Measurements from ENCODE around the gene DDX39A. TPM values are rescaled to one million over a fixed set of nuclear protein-coding genes. Genes with fewer than 3 reads are reported as not detected.

DDX39A gene
- total and polyA plus RNA-seq, 3 donors from 2014 or later = 218 to 323 (median 295) TPM

- WGBS, 2 donors = 49 to 67% methylated on average over 9 to 10 of the region's 10 CpGs
- Histone ChIP-seq H3K4me3 (no peak overlapping the region), H3K27ac (peak overlapping the region in 1 of 2 donors; percentile 50), H3K9me3 (no peaks in the 10 kb centered on the region), H3K36me3 (ENCODE audit: low read depth, missing control alignments) (no peaks in the 10 kb centered on the region), H3K4me1 (peaks cover 28% of the 10 kb centered on the region), H3K27me3 (no peaks in the 10 kb centered on the region)
- TF ChIP-seq POLR2A (IDR thresholded peaks at IDR 0.05) (no peak), CTCF (IDR thresholded peaks at IDR 0.05) (no peak)
- no peak for DNase-seq
- intact Hi-C loops (cut with DNase I; ENCODE audit: low total_unique reads) = no loop called here
Observed at GRCh38 chr19:14383661-14384555, 35.2 kb downstream of the DDX39A start.

- 38 to 47% methylated on average over 16 to 18 of the region's 18 CpGs for WGBS, 2 donors
- H3K4me1 ChIP-seq = peaks cover 30% of the 10 kb centered on the region
- H3K4me3 ChIP-seq = peak overlapping the region; percentile 46 to 51
- H3K27ac ChIP-seq = peak overlapping the region in 1 of 2 donors; percentile 57
- no peaks in the 10 kb centered on the region for H3K9me3 ChIP-seq
- no peaks in the 10 kb centered on the region for H3K27me3 ChIP-seq
- DNase-seq = no peak
- TF ChIP-seq CTCF (IDR thresholded peaks at IDR 0.05) = no peak
- intact Hi-C loops (cut with DNase I; ENCODE audit: low total_unique reads) = no loop called here
- H3K36me3 ChIP-seq (ENCODE audit: low read depth, missing control alignments) = no peaks in the 10 kb centered on the region
Observed at GRCh38 chr19:14381689-14382474, 37.3 kb downstream of the DDX39A start.

GRCh38 chr19:14379294-14380065 lies 39.7 kb downstream of the DDX39A start:
- Histone ChIP-seq H3K4me1 (peaks cover 42% of the 10 kb centered on the region), H3K27me3 (no peaks in the 10 kb centered on the region), H3K36me3 (ENCODE audit: low read depth, missing control alignments) (no peaks in the 10 kb centered on the region), H3K9me3 (no peaks in the 10 kb centered on the region), H3K4me3 (no peak overlapping the region), H3K27ac (peak overlapping the region in 1 of 2 donors; percentile 30)
- DNase-seq = no peak
- WGBS, 2 donors = 48 to 50% methylated on average over 9 of the region's 9 CpGs
- no peak for TF ChIP-seq POLR2A (IDR thresholded peaks at IDR 0.05)
- no peak for TF ChIP-seq CTCF (IDR thresholded peaks at IDR 0.05)
- intact Hi-C loops (cut with DNase I; ENCODE audit: low total_unique reads) = no loop called here

- H3K36me3 ChIP-seq (ENCODE audit: low read depth, missing control alignments) = no peaks in the 10 kb centered on the region
- no peak overlapping the region for H3K4me3 ChIP-seq
- no peaks in the 10 kb centered on the region for H3K9me3 ChIP-seq
- no peak for DNase-seq
- intact Hi-C loops (cut with DNase I; ENCODE audit: low total_unique reads) = no loop called here
- 68 to 72% methylated on average over 4 of the region's 4 CpGs for WGBS, 2 donors
- H3K4me1 ChIP-seq = peaks cover 42% of the 10 kb centered on the region
- TF ChIP-seq POLR2A (IDR thresholded peaks at IDR 0.05) (no peak), CTCF (IDR thresholded peaks at IDR 0.05) (no peak)
- peak overlapping the region in 1 of 2 donors; percentile 30 for H3K27ac ChIP-seq
- no peaks in the 10 kb centered on the region for H3K27me3 ChIP-seq
Observed at GRCh38 chr19:14378890-14379289, 40.3 kb downstream of the DDX39A start.
